Left lung (tissue), 10 donors: ENCODE results near the gene ULK4. TPM values are rescaled to one million over a fixed set of nuclear protein-coding genes. Genes with fewer than 3 reads are reported as not detected.

Source experiments
- ATAC-seq: fragments of 200-7000 bp; cut with Tn5 transposase; one replicate; pipeline ENCODE4 v1.9.1; 2020; ENCODE audit warnings: moderate library complexity
- DNase-seq, 4 donors: peaks; one replicate each; pipeline ENCODE4 v3.0.0-alpha.2; 2013 to 2020
- H3K27ac ChIP-seq, 2 donors: fragments of 200-600 bp; sonication (generic) in 1 of 2; one replicate each; pipeline versions ENCODE4 v1.5.0 to v1.8.0; 2020 to 2021
- H3K27me3 ChIP-seq, 2 donors: fragments of 200-600 bp; sonication (generic) in 1 of 2; one replicate each; pipeline versions ENCODE4 v1.5.0 to v1.8.0; 2020 to 2021
- H3K36me3 ChIP-seq, 2 donors: fragments of 200-600 bp; sonication (generic) in 1 of 2; one replicate each; pipeline versions ENCODE4 v1.5.0 to v1.8.0; 2020 to 2021
- H3K4me1 ChIP-seq, 2 donors: fragments of 200-600 bp; one replicate each; pipeline ENCODE4 v1.8.0; 2021
- H3K4me3 ChIP-seq, 2 donors: fragments of 200-600 bp; sonication (generic) in 1 of 2; one replicate each; pipeline versions ENCODE4 v1.5.0 to v1.8.0; 2020 to 2021; ENCODE audit warnings: mild to moderate bottlenecking in 1 of 2
- H3K9me3 ChIP-seq, 2 donors: fragments of 200-600 bp; sonication (generic) in 1 of 2; one replicate each; pipeline versions ENCODE4 v1.5.0 to v1.8.0; 2020 to 2021
- CTCF ChIP-seq, 2 donors: fragments of 200-600 bp; sonication (generic) in 1 of 2; IDR thresholded peaks; one replicate each; pipeline versions ENCODE4 v1.5.0 to v1.8.0; 2021; ENCODE audit warnings: antibody characterized with exemption in 2 of 2
- intact Hi-C, 2 donors: fragments of 100-400 bp; cut with DNase I; formaldehyde crosslinking; loops; one replicate each; pipeline versions ENCODE4 v1.11.2 to v1.14.2; 2022
- polyA plus RNA-seq, 6 donors: library from polyadenylated mRNA; unstranded; fragments of 120-200 nt; gene quantifications; one replicate each; pipeline ENCODE4 v1.2.1, GENCODE V29; 2013; ENCODE audit not compliant: insufficient read length in 6 of 6
- total RNA-seq, 2 donors: library from RNA; stranded (reverse); fragmentation: NEBNext Ultra II Directional; extraction: Animal tissue kit (Norgen Biotek cat#: 25700); gene quantifications; one replicate each; pipeline ENCODE4 v1.2.1, GENCODE V29; 2021
- donor health status: DM: no; HTN: yes; CAD: no.
- donor health status: DM: no; HTN: no; CAD: no.

ULK4 gene
- total and polyA plus RNA-seq, 8 donors = 3.9 to 12.1 (median 5.6) TPM

- DNase-seq (no peak), ATAC-seq (no peak)
- Histone ChIP-seq H3K36me3 (peaks cover 3 to 100% of the 10 kb centered on the region in 2 donors), H3K4me3 (no peak overlapping the region), H3K9me3 (no peaks in the 10 kb centered on the region), H3K27me3 (no peaks in the 10 kb centered on the region), H3K4me1 (no peaks in the 10 kb centered on the region), H3K27ac (no peak overlapping the region)
- TF ChIP-seq CTCF (IDR thresholded peaks at IDR 0.05) = no peak
- intact Hi-C loops = no loop called here
Measured at GRCh38 chr3:41236228-41236627, 725.7 kb downstream of the ULK4 start.

DNA sequence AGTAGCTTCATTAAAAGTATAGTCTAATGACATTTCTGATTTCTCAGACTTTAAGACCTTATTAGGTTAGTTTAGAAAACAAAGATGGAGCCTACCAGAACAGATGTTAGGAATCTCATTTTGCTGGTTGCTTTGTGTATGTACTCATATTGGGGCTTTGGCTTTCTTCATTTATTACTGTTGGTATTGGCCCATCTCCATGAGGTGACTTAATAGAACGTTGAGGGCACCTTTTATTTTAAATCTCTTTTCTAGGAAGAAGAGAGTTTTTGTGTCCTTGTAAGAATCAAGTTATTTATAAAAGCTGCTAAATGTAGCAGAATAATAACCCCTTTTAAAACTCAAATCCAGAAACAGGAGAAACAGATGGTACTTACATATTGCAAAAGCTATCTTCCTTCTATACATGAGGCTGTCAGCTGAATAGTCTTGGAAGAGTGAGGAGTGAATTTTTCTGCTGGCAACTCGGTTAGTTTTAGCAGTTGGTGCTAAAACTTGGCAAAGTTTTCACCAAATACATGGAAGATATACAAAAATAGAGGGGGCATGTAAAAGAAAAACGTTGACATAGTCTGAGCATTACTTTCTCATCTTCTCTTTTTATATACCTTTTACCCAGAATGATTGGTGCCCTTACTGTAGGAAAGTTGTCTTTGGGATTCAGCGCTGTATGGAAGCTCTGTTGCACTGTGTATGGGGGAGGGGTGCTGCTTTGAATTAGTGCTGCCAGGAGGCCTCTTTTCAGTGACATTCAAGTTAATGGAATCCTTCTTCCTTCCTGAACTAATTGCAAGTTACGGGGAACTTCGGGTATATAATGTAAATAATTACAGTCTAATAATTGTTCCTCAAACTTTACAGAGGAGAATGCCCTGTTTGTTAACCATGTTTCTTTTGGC, 726.8 kb downstream of the ULK4 start:
- Histone ChIP-seq H3K9me3 (no peaks in the 10 kb centered on the region), H3K36me3 (peaks cover 3 to 100% of the 10 kb centered on the region in 2 donors), H3K4me3 (no peak overlapping the region), H3K4me1 (no peaks in the 10 kb centered on the region), H3K27me3 (no peaks in the 10 kb centered on the region), H3K27ac (no peak overlapping the region)
- ATAC-seq = no peak
- intact Hi-C loops = no loop called here
- DNase-seq = no peak
- no peak for TF ChIP-seq CTCF (IDR thresholded peaks at IDR 0.05)

DNA sequence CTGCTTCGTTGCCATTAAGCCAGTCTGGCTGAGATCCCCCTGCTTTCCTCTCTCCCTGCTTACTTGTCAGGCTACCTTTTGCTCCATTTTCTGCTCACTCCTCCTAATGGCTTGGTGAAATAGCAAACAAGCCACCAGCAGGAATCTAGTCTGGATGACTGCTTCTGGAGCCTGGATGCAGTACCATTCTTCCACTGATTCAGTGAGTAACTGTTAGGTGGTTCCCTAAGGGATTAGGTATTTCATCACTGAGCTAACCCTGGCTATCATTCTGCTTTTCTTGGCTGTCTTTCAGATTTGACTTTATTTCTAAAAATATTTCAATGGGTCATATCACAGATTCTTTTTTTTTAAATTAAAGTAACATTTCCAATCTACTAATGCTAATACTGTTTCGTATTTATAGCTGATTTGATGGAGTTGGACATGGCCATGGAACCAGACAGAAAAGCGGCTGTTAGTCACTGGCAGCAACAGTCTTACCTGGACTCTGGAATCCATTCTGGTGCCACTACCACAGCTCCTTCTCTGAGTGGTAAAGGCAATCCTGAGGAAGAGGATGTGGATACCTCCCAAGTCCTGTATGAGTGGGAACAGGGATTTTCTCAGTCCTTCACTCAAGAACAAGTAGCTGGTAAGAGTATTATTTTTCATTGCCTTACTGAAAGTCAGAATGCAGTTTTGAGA, 737.6 kb downstream of the ULK4 start:
- DNase-seq (no peak), ATAC-seq (peak; percentile 39)
- H3K4me3 ChIP-seq = no peak overlapping the region
- H3K27ac ChIP-seq = no peak overlapping the region
- H3K9me3 ChIP-seq = no peaks in the 10 kb centered on the region
- H3K4me1 ChIP-seq = peaks cover 23 to 47% of the 10 kb centered on the region in 2 donors
- no peak for TF ChIP-seq CTCF (IDR thresholded peaks at IDR 0.05)
- intact Hi-C loops = no loop called here
- peaks cover 22 to 55% of the 10 kb centered on the region in 2 donors for H3K36me3 ChIP-seq
- H3K27me3 ChIP-seq = no peaks in the 10 kb centered on the region

GRCh38 chr3:41223691-41224090, 738.2 kb downstream of the ULK4 start:
- Histone ChIP-seq H3K27ac (no peak overlapping the region), H3K27me3 (no peaks in the 10 kb centered on the region), H3K4me1 (peaks cover 23 to 48% of the 10 kb centered on the region in 2 donors), H3K9me3 (no peaks in the 10 kb centered on the region), H3K36me3 (peaks cover 22 to 49% of the 10 kb centered on the region in 2 donors), H3K4me3 (no peak overlapping the region)
- ATAC-seq (no peak), DNase-seq (no peak)
- no peak for TF ChIP-seq CTCF (IDR thresholded peaks at IDR 0.05)
- intact Hi-C loops = no loop called here

GRCh38 chr3:41223078-41223477, 738.8 kb downstream of the ULK4 start:
- no peak overlapping the region for H3K27ac ChIP-seq
- H3K4me1 ChIP-seq = peaks cover 23 to 54% of the 10 kb centered on the region in 2 donors
- no peaks in the 10 kb centered on the region for H3K27me3 ChIP-seq
- H3K9me3 ChIP-seq = no peaks in the 10 kb centered on the region
- H3K4me3 ChIP-seq = no peak overlapping the region
- no peak for DNase-seq
- intact Hi-C loops = no loop called here
- H3K36me3 ChIP-seq = peaks cover 22 to 44% of the 10 kb centered on the region in 2 donors
- no peak for ATAC-seq
- no peak for TF ChIP-seq CTCF (IDR thresholded peaks at IDR 0.05)
